H9 (cell line): ENCODE results near the gene TCF7L1. TPM values are rescaled to one million over a fixed set of nuclear protein-coding genes. Genes with fewer than 3 reads are reported as not detected.

Experiments
- DNase-seq: peaks from one replicate; pipeline ENCODE4 v3.0.0-alpha.2; 2017
- H2AFZ ChIP-seq: one replicate; pipeline ENCODE4 v1.6.1; 2013; ENCODE audit warnings: mild to moderate bottlenecking, low read length, control low read depth, moderate library complexity
- H2AK5ac ChIP-seq: 2 replicates; pipeline ENCODE4 v1.6.1; 2013; ENCODE audit warnings: low read length, control low read depth, mixed read lengths; ENCODE audit not compliant: insufficient read length
- H2BK120ac ChIP-seq: one replicate; pipeline ENCODE4 v1.6.1; 2013; ENCODE audit warnings: low read depth, mild to moderate bottlenecking, low read length, control low read depth, inconsistent platforms; ENCODE audit not compliant: poor library complexity, severe bottlenecking
- H2BK12ac ChIP-seq: 2 replicates; pipeline ENCODE4 v1.6.1; 2013; ENCODE audit warnings: low read length, control low read depth, mixed read lengths, low read depth; ENCODE audit not compliant: insufficient read length
- H2BK15ac ChIP-seq: 2 replicates; pipeline ENCODE4 v1.6.1; 2013; ENCODE audit warnings: low read depth, low read length, control low read depth
- H2BK20ac ChIP-seq: one replicate; pipeline ENCODE4 v1.6.1; 2013; ENCODE audit warnings: low read depth, mild to moderate bottlenecking, low read length, control low read depth, inconsistent platforms; ENCODE audit not compliant: poor library complexity, severe bottlenecking
- H2BK5ac ChIP-seq: 2 replicates; pipeline ENCODE4 v1.6.1; 2013; ENCODE audit warnings: low read length, control low read depth, mixed read lengths; ENCODE audit not compliant: insufficient read length
- H3K14ac ChIP-seq: 2 replicates; pipeline ENCODE4 v1.6.1; 2013; ENCODE audit warnings: low read length, control low read depth; ENCODE audit not compliant: insufficient read depth
- H3K18ac ChIP-seq: 2 replicates; pipeline ENCODE4 v1.6.1; 2013; ENCODE audit warnings: low read depth, mild to moderate bottlenecking, mixed read lengths, low read length, control low read depth; ENCODE audit not compliant: insufficient read length
- H3K23ac ChIP-seq: 2 replicates; pipeline ENCODE4 v1.6.1; 2013; ENCODE audit warnings: low read length, control low read depth, mixed read lengths, low read depth; ENCODE audit not compliant: insufficient read length
- H3K23me2 ChIP-seq: 2 replicates; pipeline ENCODE4 v1.6.1; 2013; ENCODE audit warnings: low read depth, mild to moderate bottlenecking, mixed read lengths, low read length, control low read depth; ENCODE audit not compliant: insufficient read length, poor library complexity, severe bottlenecking
- H3K27ac ChIP-seq: 2 replicates; pipeline ENCODE4 v1.5.1; 2013; ENCODE audit warnings: low read length, control low read depth, mixed read lengths, low read depth; ENCODE audit not compliant: insufficient read length
- H3K27me3 ChIP-seq: 2 replicates; pipeline ENCODE4 v1.6.1; 2013; ENCODE audit warnings: low read length, control low read depth, inconsistent platforms; ENCODE audit not compliant: insufficient read depth
- H3K4ac ChIP-seq: 2 replicates; pipeline ENCODE4 v1.6.1; 2013; ENCODE audit warnings: low read depth, mild to moderate bottlenecking, control low read depth, inconsistent platforms, low read length, moderate library complexity
- H3K4me1 ChIP-seq: 2 replicates; pipeline ENCODE4 v1.6.1; 2013; ENCODE audit warnings: low read length, control low read depth, inconsistent platforms; ENCODE audit not compliant: insufficient read depth
- H3K4me2 ChIP-seq: 2 replicates; pipeline ENCODE4 v1.6.1; 2013; ENCODE audit warnings: low read length, control low read depth, mixed read lengths; ENCODE audit not compliant: insufficient read length, insufficient read depth
- H3K56ac ChIP-seq: 2 replicates; pipeline ENCODE4 v1.6.1; 2013; ENCODE audit warnings: low read depth, mild to moderate bottlenecking, mixed read lengths, low read length, control low read depth; ENCODE audit not compliant: insufficient read length
- H3K79me1 ChIP-seq: 2 replicates; pipeline ENCODE4 v1.6.1; 2013; ENCODE audit warnings: low read depth, mild to moderate bottlenecking, moderate library complexity, low read length, control low read depth, inconsistent platforms; ENCODE audit not compliant: insufficient read depth, poor library complexity, severe bottlenecking
- H3K79me2 ChIP-seq: 2 replicates; pipeline ENCODE4 v1.6.1; 2013; ENCODE audit warnings: low read length, control low read depth, inconsistent platforms; ENCODE audit not compliant: insufficient read depth
- H3K9ac ChIP-seq: 2 replicates; pipeline ENCODE4 v1.6.1; 2013; ENCODE audit warnings: low read length, control low read depth, mixed read lengths; ENCODE audit not compliant: insufficient read length; ENCODE audit errors: extremely low read depth
- H3K9me3 ChIP-seq: one replicate; pipeline ENCODE4 v1.6.1; 2013; ENCODE audit warnings: low read depth, low read length, inconsistent platforms; ENCODE audit not compliant: control insufficient read depth
- H3T11ph ChIP-seq: one replicate; pipeline ENCODE4 v1.6.1; 2013; ENCODE audit warnings: mild to moderate bottlenecking, low read length, control low read depth, inconsistent platforms
- H4K20me1 ChIP-seq: one replicate; pipeline ENCODE4 v1.6.1; 2013; ENCODE audit not compliant: control insufficient read depth, insufficient read length, insufficient read depth
- H4K5ac ChIP-seq: 2 replicates; pipeline ENCODE4 v1.6.1; 2013; ENCODE audit warnings: low read depth, mild to moderate bottlenecking, mixed read lengths, low read length, control low read depth; ENCODE audit not compliant: insufficient read length
- H4K8ac ChIP-seq: replicated peaks from 2 replicates; pipeline ENCODE4 v1.6.1; 2013; ENCODE audit warnings: low read length, control low read depth, mixed read lengths, low read depth; ENCODE audit not compliant: insufficient read length
- H4K91ac ChIP-seq: 2 replicates; pipeline ENCODE4 v1.6.1; 2013; ENCODE audit warnings: low read depth, mild to moderate bottlenecking, moderate library complexity, mixed read lengths, low read length, control low read depth; ENCODE audit not compliant: insufficient read length
- H3K27ac Mint-ChIP-seq, 3 experiments: 2 replicates in 2 of 3; 3 replicates in 1 of 3; pipeline ENCODE4 v1.8.0; 2020 to 2021; ENCODE audit warnings: mixed read lengths in 3 of 3, mild to moderate bottlenecking in 1 of 3, moderate library complexity in 1 of 3
- H3K27me3 Mint-ChIP-seq: 2 replicates; pipeline ENCODE4 v1.8.0; 2021; ENCODE audit warnings: low read depth, mild to moderate bottlenecking, moderate library complexity, mixed read lengths
- H3K36me3 Mint-ChIP-seq, 3 experiments: 2 replicates in 2 of 3; 3 replicates in 1 of 3; pipeline ENCODE4 v1.8.0; 2020 to 2021; ENCODE audit warnings: low read depth in 3 of 3, mixed read lengths in 3 of 3; ENCODE audit not compliant: insufficient read depth in 1 of 3
- H3K4me1 Mint-ChIP-seq, 2 experiments: 2 replicates each; pipeline ENCODE4 v1.8.0; 2020; ENCODE audit warnings: mixed read lengths in 2 of 2
- H3K4me3 Mint-ChIP-seq, 2 experiments: 2 replicates in 1 of 2; 3 replicates in 1 of 2; pipeline ENCODE4 v1.8.0; 2020 to 2021; ENCODE audit warnings: mild to moderate bottlenecking in 2 of 2, mixed read lengths in 2 of 2, moderate library complexity in 1 of 2
- H3K9me3 Mint-ChIP-seq, 2 experiments: 2 replicates in 1 of 2; 3 replicates in 1 of 2; pipeline ENCODE4 v1.8.0; 2020; ENCODE audit warnings: mild to moderate bottlenecking in 2 of 2, mixed read lengths in 2 of 2, moderate library complexity in 1 of 2
- WGBS: extraction: QIAGEN DNeasy Blood & Tissue Kit; methylation state at CpG from one replicate; pipeline ENCODE4 v1.1.7; 2013; ENCODE audit warnings: missing lambda C conversion rate, low lambda C conversion rate, mixed read lengths; ENCODE audit not compliant: insufficient read length; ENCODE audit errors: extremely low coverage; 5-methylcytosine and 5-hydroxymethylcytosine counted together
- total RNA-seq: library from RNA; stranded (reverse); gene quantifications from 2 replicates; pipeline ENCODE4 v1.2.1, GENCODE V29; 2021
- TF ChIP-seq, protein P1 (sequence below): fragments of 200-600 bp; sonication (generic); conservative IDR thresholded peaks from 3 replicates; pipeline ENCODE4 v1.8.0; 2021; ENCODE audit warnings: antibody characterized with exemption, mild to moderate bottlenecking

TCF7L1 gene
- total RNA-seq, 1 experiment from 2014 or later: 112 TPM

DNA sequence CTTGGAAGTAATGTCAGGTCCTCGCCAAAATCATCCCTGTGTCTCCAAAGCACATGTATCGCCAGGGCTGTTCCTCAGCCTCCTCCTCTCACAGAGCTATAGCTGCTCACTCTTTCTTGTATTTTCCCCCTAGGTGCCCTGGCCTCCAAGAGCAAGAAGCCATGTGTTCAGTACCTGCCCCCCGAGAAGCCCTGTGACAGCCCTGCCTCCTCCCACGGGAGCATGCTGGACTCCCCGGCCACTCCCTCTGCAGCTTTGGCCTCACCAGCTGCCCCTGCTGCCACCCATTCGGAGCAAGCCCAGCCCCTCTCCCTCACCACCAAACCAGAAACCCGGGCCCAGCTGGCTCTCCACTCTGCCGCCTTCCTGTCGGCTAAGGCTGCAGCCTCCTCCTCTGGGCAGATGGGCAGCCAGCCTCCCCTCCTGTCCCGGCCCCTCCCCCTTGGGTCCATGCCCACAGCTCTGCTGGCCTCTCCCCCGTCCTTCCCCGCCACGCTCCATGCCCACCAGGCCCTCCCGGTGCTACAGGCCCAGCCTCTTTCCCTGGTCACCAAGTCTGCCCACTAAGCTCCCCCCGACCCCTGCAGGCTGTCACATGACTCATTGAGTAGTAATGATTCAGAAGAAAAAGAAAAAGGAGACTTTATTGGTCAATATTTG lies 175.8 kb downstream of the TCF7L1 start:
- no peak overlapping the region for H2AFZ ChIP-seq
- no CpG with 5 or more reads among the region's 15 CpGs for WGBS

More for the DNA sequence above, 175.8 kb downstream of the TCF7L1 start:
- H3K4me2 ChIP-seq: no peak overlapping the region
- H3K56ac ChIP-seq: no peak overlapping the region
- TF ChIP-seq, protein P1, sequence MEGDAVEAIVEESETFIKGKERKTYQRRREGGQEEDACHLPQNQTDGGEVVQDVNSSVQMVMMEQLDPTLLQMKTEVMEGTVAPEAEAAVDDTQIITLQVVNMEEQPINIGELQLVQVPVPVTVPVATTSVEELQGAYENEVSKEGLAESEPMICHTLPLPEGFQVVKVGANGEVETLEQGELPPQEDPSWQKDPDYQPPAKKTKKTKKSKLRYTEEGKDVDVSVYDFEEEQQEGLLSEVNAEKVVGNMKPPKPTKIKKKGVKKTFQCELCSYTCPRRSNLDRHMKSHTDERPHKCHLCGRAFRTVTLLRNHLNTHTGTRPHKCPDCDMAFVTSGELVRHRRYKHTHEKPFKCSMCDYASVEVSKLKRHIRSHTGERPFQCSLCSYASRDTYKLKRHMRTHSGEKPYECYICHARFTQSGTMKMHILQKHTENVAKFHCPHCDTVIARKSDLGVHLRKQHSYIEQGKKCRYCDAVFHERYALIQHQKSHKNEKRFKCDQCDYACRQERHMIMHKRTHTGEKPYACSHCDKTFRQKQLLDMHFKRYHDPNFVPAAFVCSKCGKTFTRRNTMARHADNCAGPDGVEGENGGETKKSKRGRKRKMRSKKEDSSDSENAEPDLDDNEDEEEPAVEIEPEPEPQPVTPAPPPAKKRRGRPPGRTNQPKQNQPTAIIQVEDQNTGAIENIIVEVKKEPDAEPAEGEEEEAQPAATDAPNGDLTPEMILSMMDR: no peak
- no peak overlapping the region for H3K9ac ChIP-seq
- Mint-ChIP-seq H3K27me3 (no peaks in the 10 kb centered on the region), H3K4me3 (no peak overlapping the region), H3K36me3 (peaks cover 38 to 64% (median 58%) of the 10 kb centered on the region in 3 experiments), H3K27ac (peak overlapping the region; percentile 70 to 78 (median 77); a peak in 4 of 7 replicates), H3K4me1 (peaks cover 14 to 16% of the 10 kb centered on the region in 2 experiments), H3K9me3 (no peaks in the 10 kb centered on the region)
- no peaks in the 10 kb centered on the region for H4K20me1 ChIP-seq
- H4K5ac ChIP-seq: no peak overlapping the region
- H3K23me2 ChIP-seq: no peaks in the 10 kb centered on the region
- H3K27ac ChIP-seq: no peak overlapping the region
- peaks cover 6% of the 10 kb centered on the region; the same call in 1 of the 2 replicates for H3K4me1 ChIP-seq
- no peak overlapping the region for H4K91ac ChIP-seq
- H4K8ac ChIP-seq: no peak overlapping the region
- no peak overlapping the region for H3K18ac ChIP-seq
- H2AK5ac ChIP-seq: no peak overlapping the region
- H2BK5ac ChIP-seq: no peak overlapping the region
- no peaks in the 10 kb centered on the region for H3K79me1 ChIP-seq
- H3K9me3 ChIP-seq: no peaks in the 10 kb centered on the region
- no peak overlapping the region for H2BK15ac ChIP-seq
- H2BK12ac ChIP-seq: no peak overlapping the region
- H3K27me3 ChIP-seq: no peaks in the 10 kb centered on the region
- no peak overlapping the region for H3K4ac ChIP-seq
- H3K79me2 ChIP-seq: no peaks in the 10 kb centered on the region
- no peak overlapping the region for H3K23ac ChIP-seq
- no peak overlapping the region for H3K14ac ChIP-seq
- no peak overlapping the region for H2BK20ac ChIP-seq
- DNase-seq: no peak
- H3T11ph ChIP-seq: no peak overlapping the region
- no peak overlapping the region for H2BK120ac ChIP-seq
